ENCODE results near the gene SLC9A5. TPM values are rescaled to one million over a fixed set of nuclear protein-coding genes. Genes with fewer than 3 reads are reported as not detected.

SLC9A5 gene
- total and polyA plus RNA-seq, 10 of the 15 experiments (the other 5 are each of a cell fraction or from before 2014, with no cell fraction given), result 0.26 to 5.7 (median 1.5) TPM

- TF ChIP-seq CHD4 (IDR thresholded peaks at IDR 0.05), result no peak
- TF ChIP-seq SPI1 (IDR thresholded peaks at IDR 0.05; ENCODE audit: borderline replicate concordance, insufficient read depth, low read depth, low read length), result no peak; the same call in 1 of the 2 replicates
- TF ChIP-seq ZNF217 (IDR thresholded peaks at IDR 0.05), result no peak
- TF ChIP-seq GATAD2B (conservative IDR thresholded peaks at IDR 0.05; ENCODE audit: low read depth), result no peak; the same call in 1 of the 2 replicates
- no peak for TF ChIP-seq TAF1 (IDR thresholded peaks at IDR 0.05; ENCODE audit: borderline replicate concordance, low read depth, low read length)
- TF ChIP-seq RCOR1 (conservative IDR thresholded peaks at IDR 0.05; ENCODE audit: low read depth, low read length), result no peak
- peak; percentile 97 for TF ChIP-seq CREM (IDR thresholded peaks at IDR 0.05; ENCODE audit: low read depth)
- TF ChIP-seq RELA (IDR thresholded peaks at IDR 0.05; ENCODE audit: borderline replicate concordance, partially characterized antibody), result no peak
- TF ChIP-seq E4F1 (IDR thresholded peaks at IDR 0.05; ENCODE audit: borderline replicate concordance, partially characterized antibody), result no peak
- no peak for TF ChIP-seq RFX5 (IDR thresholded peaks at IDR 0.05; ENCODE audit: low read depth, low read length)
- peak; percentile 54; the same call in 1 of the 2 replicates for TF ChIP-seq FOXK2 (IDR thresholded peaks at IDR 0.05)
- TF ChIP-seq MAX (IDR thresholded peaks at IDR 0.05; ENCODE audit: low read depth, low read length), result no peak
- TF ChIP-seq RBBP5 (conservative IDR thresholded peaks at IDR 0.05), result no peak
- TF ChIP-seq ZBTB11 (CRISPR knock-in tag; IDR thresholded peaks at IDR 0.05), result no peak
- no peak for TF ChIP-seq KDM1A (IDR thresholded peaks at IDR 0.05; ENCODE audit: borderline replicate concordance)
- no peak for TF ChIP-seq ESRRA (IDR thresholded peaks at IDR 0.05; ENCODE audit: low read length)
- no peak for TF ChIP-seq HSF1 (IDR thresholded peaks at IDR 0.05; ENCODE audit: low read depth, low read length)
- TF ChIP-seq ATF2 (IDR thresholded peaks at IDR 0.05; ENCODE audit: low read length), result peak; percentile 96
- no peak for TF ChIP-seq POLR2AphosphoS2 (IDR thresholded peaks at IDR 0.05; ENCODE audit: low read depth, low read length)
- TF ChIP-seq SRF (IDR thresholded peaks at IDR 0.05; ENCODE audit: low read depth in 2 of 2, low read length in 2 of 2), result peak in 1 of 2 experiments; percentile 54; a peak in 1 of 4 replicates
- no peak for TF ChIP-seq ZNF24 (IDR thresholded peaks at IDR 0.05)
Observed at GRCh38 chr16:67311607-67312488, 63.1 kb downstream of the SLC9A5 start (continued).
